PFSK-1 (cell line): ENCODE measurements around the gene UBE2H. TPM values are rescaled to one million over a fixed set of nuclear protein-coding genes. Genes with fewer than 3 reads are reported as not detected.
A peak's percentile ranks its signal among the peaks of the same experiment; 100 is the strongest.

Source experiments
- FOXP2 ChIP-seq: optimal IDR thresholded peaks from 2 replicates; pipeline ENCODE3; 2011; ENCODE audit warnings: borderline replicate concordance, control low read depth, inconsistent platforms; ENCODE audit not compliant: insufficient read depth; ENCODE audit errors: extremely low read length, extremely low read depth
- POLR2AphosphoS5 ChIP-seq: IDR thresholded peaks from 2 replicates; pipeline ENCODE4 v1.6.1; 2012; ENCODE audit warnings: low read depth, mild to moderate bottlenecking, control low read depth, low read length, moderate library complexity
- REST ChIP-seq, 2 experiments: IDR thresholded peaks; 2 replicates each; pipeline versions ENCODE4 v1.6.1 to v1.8.0; 2011 to 2012; ENCODE audit warnings: low read depth in 2 of 2, low read length in 2 of 2, control low read depth in 1 of 2, inconsistent platforms in 1 of 2, mild to moderate bottlenecking in 1 of 2, moderate library complexity in 1 of 2; ENCODE audit not compliant: insufficient read depth in 1 of 2
- SIN3A ChIP-seq: IDR thresholded peaks from 2 replicates; pipeline ENCODE4 v1.6.1; 2012; ENCODE audit warnings: mild to moderate bottlenecking, low read length, moderate library complexity, borderline replicate concordance; ENCODE audit not compliant: insufficient read depth
- TAF1 ChIP-seq: IDR thresholded peaks from 2 replicates; pipeline ENCODE4 v1.6.1; 2012; ENCODE audit warnings: low read length, control low read depth, borderline replicate concordance; ENCODE audit not compliant: insufficient read depth
- polyA plus RNA-seq: library from polyadenylated mRNA; unstranded; fragments of >200 nt; gene quantifications from one replicate; pipeline ENCODE4 v1.2.1, GENCODE V29; 2012; ENCODE audit warnings: low read depth, missing spikeins; ENCODE audit not compliant: insufficient read length

The UBE2H gene
- polyA plus RNA-seq, result 33.2 TPM

- TF ChIP-seq SIN3A (no peak; the same call in 1 of the 2 replicates), POLR2AphosphoS5 (peak; percentile 88), FOXP2 (peak; percentile 33), REST (IDR thresholded peaks at IDR 0.05; ENCODE audit: insufficient read depth in 1 of 2, low read depth in 2 of 2, low read length in 2 of 2) (peak in 1 of 2 experiments; percentile 56; a peak in 1 of 4 replicates), TAF1 (peak; percentile 89)
Measured at GRCh38 chr7:129952653-129953560, at the start of gene UBE2H. Gene UBE2H, minus strand, starts transcription at chr7:129952960. Its CDS starts 405 bp downstream, at chr7:129952555.

GRCh38 chr7:129998446-129998845 lies 45.7 kb upstream of the UBE2H start:
- TF ChIP-seq POLR2AphosphoS5 (no peak), TAF1 (no peak), REST (IDR thresholded peaks at IDR 0.05; ENCODE audit: insufficient read depth in 1 of 2, low read depth in 2 of 2, low read length in 2 of 2) (no peak), SIN3A (no peak), FOXP2 (no peak)

DNA sequence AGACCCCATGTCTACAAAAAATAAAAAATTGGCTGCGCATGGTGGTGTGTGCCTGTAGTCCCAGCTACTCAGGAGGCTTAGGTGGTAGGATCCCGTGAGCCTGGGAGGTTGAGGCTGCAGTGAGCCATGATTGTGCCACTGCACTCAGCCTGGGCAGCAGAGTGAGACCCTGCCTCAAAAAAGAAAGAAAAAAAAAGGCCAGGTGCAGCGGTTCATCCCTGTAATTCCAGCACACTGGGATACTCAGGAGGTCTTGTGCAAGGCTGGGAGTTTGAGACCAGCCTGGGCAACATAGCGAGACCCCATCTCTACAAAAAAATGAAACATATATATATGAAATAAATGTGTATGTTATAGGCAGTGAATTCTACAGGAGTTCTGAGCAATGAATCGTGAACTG lies 44.5 kb upstream of the UBE2H start:
- no peak for TF ChIP-seq TAF1
- TF ChIP-seq REST (IDR thresholded peaks at IDR 0.05; ENCODE audit: insufficient read depth in 1 of 2, low read depth in 2 of 2, low read length in 2 of 2), result no peak
- no peak for TF ChIP-seq POLR2AphosphoS5
- TF ChIP-seq SIN3A, result no peak
- no peak for TF ChIP-seq FOXP2

GRCh38 chr7:129993275-129993674 lies 40.5 kb upstream of the UBE2H start:
- TF ChIP-seq FOXP2, result no peak
- TF ChIP-seq REST (IDR thresholded peaks at IDR 0.05; ENCODE audit: insufficient read depth in 1 of 2, low read depth in 2 of 2, low read length in 2 of 2), result no peak
- TF ChIP-seq POLR2AphosphoS5, result no peak
- no peak for TF ChIP-seq SIN3A
- TF ChIP-seq TAF1, result no peak
